Measurements from ENCODE around the gene ZNF365.
A peak's percentile ranks its signal among the peaks of the same experiment; 100 is the strongest.
"Not testable (repeated sequence)": the region's sequence is repeated elsewhere in the genome, so short reads cannot be mapped to it uniquely, and the experiment has no call there.

Gene ZNF365

GRCh38 chr10:62373995-62374861 is at the start of gene ZNF365:
Gene ZNF365, plus strand, starts transcription at chr10:62374369. Its CDS starts 1,825 bp downstream, at chr10:62376194.
- peak; percentile 59 for DNase-seq

GRCh38 chr10:62326176-62326575 is 48.0 kb upstream of the ZNF365 start:
- DNase-seq = no peak

- no peak for DNase-seq
These were observed 46.3 kb upstream of the ZNF365 start for GRCh38 chr10:62327885-62328284.

- no peak for DNase-seq
These were observed 44.0 kb upstream of the ZNF365 start for GRCh38 chr10:62330213-62330612.

- no peak for DNase-seq
These were observed 41.8 kb upstream of the ZNF365 start for GRCh38 chr10:62332406-62332805.

GRCh38 chr10:62333135-62333889 is 40.9 kb upstream of the ZNF365 start:
- DNase-seq = no peak

- DNase-seq = no peak
These were observed 40.0 kb upstream of the ZNF365 start for GRCh38 chr10:62333988-62334682.

- DNase-seq = no peak
These were observed 38.8 kb upstream of the ZNF365 start for GRCh38 chr10:62335326-62335725.

- DNase-seq = no peak
These were observed 37.8 kb upstream of the ZNF365 start for GRCh38 chr10:62336404-62336803.

- no peak for DNase-seq
These were observed 32.8 kb upstream of the ZNF365 start for GRCh38 chr10:62341419-62341818.

- no peak for DNase-seq
These were observed 31.2 kb upstream of the ZNF365 start for GRCh38 chr10:62343000-62343399.

GRCh38 chr10:62348029-62348428 is 26.1 kb upstream of the ZNF365 start:
- DNase-seq = no peak

GRCh38 chr10:62352356-62352970 is 21.7 kb upstream of the ZNF365 start:
- no peak for DNase-seq

- DNase-seq = no peak
These were observed 19.3 kb upstream of the ZNF365 start for GRCh38 chr10:62354916-62355315.

GRCh38 chr10:62356447-62356846 is 17.7 kb upstream of the ZNF365 start:
- DNase-seq = no peak

- not testable (repeated sequence) for DNase-seq
These were observed 16.0 kb upstream of the ZNF365 start for GRCh38 chr10:62358151-62358550.

GRCh38 chr10:62373639-62373994 is 552 bp upstream of the ZNF365 start:
- no peak for DNase-seq

GRCh38 chr10:62374862-62375710 is 917 bp downstream of the ZNF365 start:
- DNase-seq = peak; percentile 43

GRCh38 chr10:62376071-62377025 is 2.2 kb downstream of the ZNF365 start:
- no peak for DNase-seq

- DNase-seq = no peak
These were observed 2.9 kb downstream of the ZNF365 start for GRCh38 chr10:62377026-62377415.

- DNase-seq = no peak
These were observed 3.8 kb downstream of the ZNF365 start for GRCh38 chr10:62377966-62378365.

Data from CD4-positive, alpha-beta T cell treated with Interleukin-17A for 1 hour (primary cell).